Activated CD8-positive, alpha-beta T cell treated with anti-CD3 and anti-CD28 coated beads, Interleukin-2, amount 10 ng/mL, durations not matched to agents 7 days and 5 days (primary cell): Measurements from ENCODE around the gene STIM1. TPM values are rescaled to one million over a fixed set of nuclear protein-coding genes. Genes with fewer than 3 reads are reported as not detected.

ENCODE experiments used
- ATAC-seq: fragments of 150-1000 bp; cut with Tn5 transposase; one replicate; pipeline ENCODE4 v1.10.0; 2021; ENCODE audit warnings: moderate library complexity
- CTCF ChIA-PET: fragments of 350-600 bp; sonication (Branson Sonifier 250); formaldehyde crosslinking; loops from one replicate; lab custom pipeline; 2021; ENCODE audit warnings: antibody characterized with exemption; lab: Charles Lee
- POLR2A ChIA-PET: fragments of 350-600 bp; sonication (Branson Sonifier 250); formaldehyde crosslinking; loops from one replicate; lab custom pipeline; 2021; ENCODE audit warnings: antibody characterized with exemption; lab: Charles Lee
- DNase-seq: peaks from one replicate; pipeline ENCODE4 v3.0.0-alpha.2; 2020
- H3K27ac Mint-ChIP-seq: one replicate; pipeline ENCODE4 v1.8.0; 2021; ENCODE audit warnings: mild to moderate bottlenecking, mixed read lengths
- H3K27me3 Mint-ChIP-seq: one replicate; pipeline ENCODE4 v1.8.0; 2021; ENCODE audit warnings: low read depth, mixed read lengths
- H3K36me3 Mint-ChIP-seq: one replicate; pipeline ENCODE4 v1.8.0; 2021; ENCODE audit warnings: low read depth, mixed read lengths
- H3K4me1 Mint-ChIP-seq: one replicate; pipeline ENCODE4 v1.8.0; 2021; ENCODE audit warnings: low read depth, mixed read lengths
- H3K4me3 Mint-ChIP-seq: one replicate; pipeline ENCODE4 v1.8.0; 2021; ENCODE audit warnings: mild to moderate bottlenecking, mixed read lengths
- H3K9me3 Mint-ChIP-seq: one replicate; pipeline ENCODE4 v1.8.0; 2022; ENCODE audit warnings: mixed read lengths; ENCODE audit not compliant: insufficient read depth
- total RNA-seq, 2 experiments: library from RNA; stranded (reverse); gene quantifications; one replicate each; pipeline ENCODE4 v1.2.3, GENCODE V29; 2021

STIM1 gene
- total RNA-seq, 2 experiments from 2014 or later = 97.3 to 104 TPM

GRCh38 chr11:3909901-3910300 is 54.4 kb downstream of the STIM1 start:
- no peak overlapping the region for H3K27ac Mint-ChIP-seq
- H3K4me1 Mint-ChIP-seq = peaks cover 51% of the 10 kb centered on the region
- H3K36me3 Mint-ChIP-seq = no peaks in the 10 kb centered on the region
- H3K27me3 Mint-ChIP-seq = no peaks in the 10 kb centered on the region
- no peak for ATAC-seq
- H3K9me3 Mint-ChIP-seq = no peaks in the 10 kb centered on the region
- H3K4me3 Mint-ChIP-seq = no peak overlapping the region
- CTCF ChIA-PET = no interaction called here
- POLR2A ChIA-PET = no interaction called here
- DNase-seq = no peak

- no peak for DNase-seq
- H3K4me3 Mint-ChIP-seq = no peak overlapping the region
- no peak for ATAC-seq
- H3K4me1 Mint-ChIP-seq = peaks cover 43% of the 10 kb centered on the region
- ChIA-PET POLR2A (no interaction called here), CTCF (interaction anchor here (0.8 to 1.5 kb wide), 5 partner anchors 30 to 161 kb away, joined by 3 to 4 read pairs (median 3); partner anchors contain the start of gene STIM1)
- no peaks in the 10 kb centered on the region for H3K9me3 Mint-ChIP-seq
- no peaks in the 10 kb centered on the region for H3K27me3 Mint-ChIP-seq
- no peak overlapping the region for H3K27ac Mint-ChIP-seq
- peaks cover 4% of the 10 kb centered on the region for H3K36me3 Mint-ChIP-seq
Observed at GRCh38 chr11:3911908-3912505, 56.5 kb downstream of the STIM1 start.

GRCh38 chr11:3913921-3914320 is 58.5 kb downstream of the STIM1 start:
- ChIA-PET POLR2A (no interaction called here), CTCF (interaction anchor here (1.0 kb wide), 1 partner anchor 59 kb away, joined by 3 read pairs; the partner anchor contains the start of gene STIM1)
- ATAC-seq (no peak), DNase-seq (no peak)
- H3K27me3 Mint-ChIP-seq = no peaks in the 10 kb centered on the region
- peaks cover 19% of the 10 kb centered on the region for H3K36me3 Mint-ChIP-seq
- peaks cover 51% of the 10 kb centered on the region for H3K4me1 Mint-ChIP-seq
- no peaks in the 10 kb centered on the region for H3K9me3 Mint-ChIP-seq
- H3K4me3 Mint-ChIP-seq = no peak overlapping the region
- no peak overlapping the region for H3K27ac Mint-ChIP-seq

GRCh38 chr11:3914805-3915204 is 59.3 kb downstream of the STIM1 start:
- DNase-seq (no peak), ATAC-seq (no peak)
- Mint-ChIP-seq H3K27ac (no peak overlapping the region), H3K4me1 (peaks cover 57% of the 10 kb centered on the region), H3K27me3 (no peaks in the 10 kb centered on the region), H3K4me3 (no peak overlapping the region), H3K36me3 (peaks cover 26% of the 10 kb centered on the region), H3K9me3 (no peaks in the 10 kb centered on the region)
- ChIA-PET CTCF (interaction anchor here (1.0 to 3.8 kb wide), 2 partner anchors 60 kb away, joined by 3 to 15 read pairs; partner anchors contain the start of gene STIM1), POLR2A (no interaction called here)

- peak overlapping the region; percentile 43 for H3K27ac Mint-ChIP-seq
- no peak overlapping the region for H3K4me3 Mint-ChIP-seq
- no peak for DNase-seq
Observed at GRCh38 chr11:3916962-3917361, 61.5 kb downstream of the STIM1 start.

GRCh38 chr11:3920148-3920852 is 64.8 kb downstream of the STIM1 start:
- POLR2A ChIA-PET = interaction anchor here (0.7 kb wide), 1 partner anchor 66 kb away, joined by 5 read pairs; no protein-coding TSS in a partner anchor
- CTCF ChIA-PET = interaction anchor here (1.0 to 1.5 kb wide), 4 partner anchors 64 to 152 kb away, joined by 3 to 4 read pairs (median 3); no protein-coding TSS in a partner anchor
- DNase-seq (peak; percentile 81), ATAC-seq (peak; percentile 91)
- H3K36me3 Mint-ChIP-seq = peaks cover 50% of the 10 kb centered on the region
- H3K4me1 Mint-ChIP-seq = peaks cover 60% of the 10 kb centered on the region
- H3K27me3 Mint-ChIP-seq = no peaks in the 10 kb centered on the region
- peak overlapping the region; percentile 12 for H3K4me3 Mint-ChIP-seq
- H3K9me3 Mint-ChIP-seq = no peaks in the 10 kb centered on the region
- H3K27ac Mint-ChIP-seq = peak overlapping the region; percentile 76

More at GRCh38 chr11:3916962-3917361, 61.5 kb downstream of the STIM1 start:
- ChIA-PET POLR2A (interaction anchor here (1.1 to 1.2 kb wide), 2 partner anchors 62 to 75 kb away, joined by 4 read pairs; no protein-coding TSS in a partner anchor), CTCF (interaction anchor here (1.2 to 3.8 kb wide), 3 partner anchors 10 to 156 kb away, joined by 3 to 15 read pairs (median 4); partner anchors contain the start of gene STIM1)
- peaks cover 40% of the 10 kb centered on the region for H3K36me3 Mint-ChIP-seq
- no peaks in the 10 kb centered on the region for H3K27me3 Mint-ChIP-seq
- no peak for ATAC-seq
- no peaks in the 10 kb centered on the region for H3K9me3 Mint-ChIP-seq
- peaks cover 69% of the 10 kb centered on the region for H3K4me1 Mint-ChIP-seq

GRCh38 chr11:3922056-3922455 is 66.6 kb downstream of the STIM1 start:
- H3K27me3 Mint-ChIP-seq = no peaks in the 10 kb centered on the region
- no peaks in the 10 kb centered on the region for H3K9me3 Mint-ChIP-seq
- peaks cover 55% of the 10 kb centered on the region for H3K4me1 Mint-ChIP-seq
- CTCF ChIA-PET = no interaction called here
- ATAC-seq (no peak), DNase-seq (no peak)
- no peak overlapping the region for H3K4me3 Mint-ChIP-seq
- peaks cover 45% of the 10 kb centered on the region for H3K36me3 Mint-ChIP-seq
- POLR2A ChIA-PET = no interaction called here
- no peak overlapping the region for H3K27ac Mint-ChIP-seq

- Mint-ChIP-seq H3K9me3 (no peaks in the 10 kb centered on the region), H3K4me3 (no peak overlapping the region), H3K27me3 (no peaks in the 10 kb centered on the region), H3K4me1 (peaks cover 37% of the 10 kb centered on the region), H3K36me3 (peaks cover 27% of the 10 kb centered on the region), H3K27ac (no peak overlapping the region)
- POLR2A ChIA-PET = no interaction called here
- DNase-seq (no peak), ATAC-seq (no peak)
- CTCF ChIA-PET = interaction anchor here (0.9 to 3.0 kb wide), 6 partner anchors 17 to 147 kb away, joined by 3 to 17 read pairs (median 8); partner anchors contain the start of gene STIM1
Observed at GRCh38 chr11:3925513-3925912, 70.0 kb downstream of the STIM1 start.

- DNase-seq (no peak), ATAC-seq (no peak)
- no peaks in the 10 kb centered on the region for H3K27me3 Mint-ChIP-seq
- ChIA-PET CTCF (interaction anchor here (0.8 to 3.0 kb wide), 16 partner anchors 9 to 146 kb away, joined by 3 to 17 read pairs (median 4); partner anchors contain the start of genes RHOG and STIM1), POLR2A (interaction anchor here (0.6 to 1.1 kb wide), 2 partner anchors 20 to 118 kb away, joined by 3 to 4 read pairs; no protein-coding TSS in a partner anchor)
- H3K4me3 Mint-ChIP-seq = no peak overlapping the region
- peaks cover 27% of the 10 kb centered on the region for H3K36me3 Mint-ChIP-seq
- H3K9me3 Mint-ChIP-seq = no peaks in the 10 kb centered on the region
- peaks cover 29% of the 10 kb centered on the region for H3K4me1 Mint-ChIP-seq
- H3K27ac Mint-ChIP-seq = no peak overlapping the region
Observed at GRCh38 chr11:3926458-3927095, 71.1 kb downstream of the STIM1 start.

GRCh38 chr11:3927129-3927796 is 71.8 kb downstream of the STIM1 start:
- CTCF ChIA-PET = interaction anchor here (0.8 to 3.0 kb wide), 16 partner anchors 10 to 146 kb away, joined by 3 to 17 read pairs (median 4); partner anchors contain the start of genes RHOG and STIM1
- Mint-ChIP-seq H3K4me3 (no peak overlapping the region), H3K4me1 (peaks cover 24% of the 10 kb centered on the region)

GRCh38 chr11:3929232-3929631 is 73.8 kb downstream of the STIM1 start:
- Mint-ChIP-seq H3K36me3 (peaks cover 16% of the 10 kb centered on the region), H3K9me3 (no peaks in the 10 kb centered on the region), H3K27me3 (no peaks in the 10 kb centered on the region), H3K27ac (peak overlapping the region; percentile 18), H3K4me1 (peaks cover 33% of the 10 kb centered on the region), H3K4me3 (no peak overlapping the region)
- DNase-seq (no peak), ATAC-seq (no peak)
- CTCF ChIA-PET = interaction anchor here (2.2 kb wide), 1 partner anchor 75 kb away, joined by 11 read pairs; the partner anchor contains the start of gene STIM1
- POLR2A ChIA-PET = interaction anchor here (1.0 to 2.0 kb wide), 2 partner anchors 9 to 88 kb away, joined by 5 read pairs; partner anchors contain the start of gene RHOG

More at GRCh38 chr11:3927129-3927796, 71.8 kb downstream of the STIM1 start:
- Mint-ChIP-seq H3K27me3 (no peaks in the 10 kb centered on the region), H3K9me3 (no peaks in the 10 kb centered on the region), H3K27ac (no peak overlapping the region), H3K36me3 (peaks cover 24% of the 10 kb centered on the region)
- POLR2A ChIA-PET = interaction anchor here (1.1 kb wide), 1 partner anchor 117 kb away, joined by 4 read pairs; no protein-coding TSS in a partner anchor
- no peak for DNase-seq
- ATAC-seq = no peak
